Stimulated activated CD4-positive, alpha-beta T cell treated with anti-CD3 and anti-CD28 coated beads, Interleukin-15, amount 100 ng/mL, for 48 hours (primary cell): ENCODE measurements around the gene SPON2.

ENCODE experiments used
- DNase-seq, 2 donors: peaks; one replicate each; pipeline ENCODE4 v3.0.0-alpha.2; 2020; ENCODE audit warnings: low read depth in 2 of 2

Gene SPON2

GRCh38 chr4:1208970-1209704 is 36.8 kb upstream of the SPON2 start:
- DNase-seq: no peak

- DNase-seq: no peak
These were observed 36.0 kb upstream of the SPON2 start for GRCh38 chr4:1208266-1208961.

- no peak for DNase-seq
These were observed 35.4 kb upstream of the SPON2 start for GRCh38 chr4:1207603-1208265.

GRCh38 chr4:1207157-1207470 is 34.7 kb upstream of the SPON2 start:
- no peak for DNase-seq

- DNase-seq: no peak
These were observed 34.1 kb upstream of the SPON2 start for GRCh38 chr4:1206299-1207156.

GRCh38 chr4:1205586-1206298 is 33.4 kb upstream of the SPON2 start:
- no peak for DNase-seq

GRCh38 chr4:1204828-1205585 is 32.6 kb upstream of the SPON2 start:
- no peak for DNase-seq

- DNase-seq: no peak
These were observed 32.0 kb upstream of the SPON2 start for GRCh38 chr4:1204286-1204827.

GRCh38 chr4:1203026-1203616 is 30.7 kb upstream of the SPON2 start:
- no peak for DNase-seq

GRCh38 chr4:1202526-1203011 is 30.2 kb upstream of the SPON2 start:
- no peak for DNase-seq

GRCh38 chr4:1201851-1202525 is 29.6 kb upstream of the SPON2 start:
- DNase-seq: peak; percentile 76 to 77

GRCh38 chr4:1200425-1201035 is 28.1 kb upstream of the SPON2 start:
- no peak for DNase-seq

- no peak for DNase-seq
These were observed 27.4 kb upstream of the SPON2 start for GRCh38 chr4:1199556-1200331.

GRCh38 chr4:1198098-1198844 is 25.9 kb upstream of the SPON2 start:
- no peak for DNase-seq

GRCh38 chr4:1196421-1197183 is 24.2 kb upstream of the SPON2 start:
- no peak for DNase-seq

GRCh38 chr4:1195891-1196401 is 23.6 kb upstream of the SPON2 start:
- no peak for DNase-seq
